Peyer's patch (tissue), 4 donors: ENCODE measurements around the gene WIZ.

Source experiments
- CTCF ChIP-seq, 6 experiments: fragments of 450-650 bp in 4 of 6; fragments of 200-600 bp in 2 of 6; sonication (generic) in 1 of 6; IDR thresholded peaks; one replicate each; pipeline ENCODE4 v1.5.1; 2017 to 2019; ENCODE audit warnings: antibody characterized with exemption in 6 of 6, mild to moderate bottlenecking in 3 of 6, moderate library complexity in 1 of 6
- POLR2A ChIP-seq, 2 donors: fragments of 450-650 bp; IDR thresholded peaks; one replicate each; pipeline ENCODE4 v1.5.1; 2017; ENCODE audit warnings: antibody characterized with exemption in 2 of 2, mild to moderate bottlenecking in 2 of 2, moderate library complexity in 2 of 2

- no peak for TF ChIP-seq POLR2A (IDR thresholded peaks at IDR 0.05)
- no peak for TF ChIP-seq CTCF (IDR thresholded peaks at IDR 0.05)
These were observed 45.4 kb upstream of the WIZ start for GRCh38 chr19:15495151-15495550.
